IMR-90 (cell line): ENCODE results near the gene PRPH2.

Experiments used
- POLR2A ChIP-seq: IDR thresholded peaks from 2 replicates; pipeline ENCODE4 v1.6.1; 2012; ENCODE audit warnings: mild to moderate bottlenecking, low read depth, low read length
- TF ChIP-seq, protein P1 (sequence below): conservative IDR thresholded peaks from 2 replicates; pipeline ENCODE4 v1.5.1; 2012; ENCODE audit warnings: mild to moderate bottlenecking, low read depth, low read length, improper control_type of control experiment

DNA sequence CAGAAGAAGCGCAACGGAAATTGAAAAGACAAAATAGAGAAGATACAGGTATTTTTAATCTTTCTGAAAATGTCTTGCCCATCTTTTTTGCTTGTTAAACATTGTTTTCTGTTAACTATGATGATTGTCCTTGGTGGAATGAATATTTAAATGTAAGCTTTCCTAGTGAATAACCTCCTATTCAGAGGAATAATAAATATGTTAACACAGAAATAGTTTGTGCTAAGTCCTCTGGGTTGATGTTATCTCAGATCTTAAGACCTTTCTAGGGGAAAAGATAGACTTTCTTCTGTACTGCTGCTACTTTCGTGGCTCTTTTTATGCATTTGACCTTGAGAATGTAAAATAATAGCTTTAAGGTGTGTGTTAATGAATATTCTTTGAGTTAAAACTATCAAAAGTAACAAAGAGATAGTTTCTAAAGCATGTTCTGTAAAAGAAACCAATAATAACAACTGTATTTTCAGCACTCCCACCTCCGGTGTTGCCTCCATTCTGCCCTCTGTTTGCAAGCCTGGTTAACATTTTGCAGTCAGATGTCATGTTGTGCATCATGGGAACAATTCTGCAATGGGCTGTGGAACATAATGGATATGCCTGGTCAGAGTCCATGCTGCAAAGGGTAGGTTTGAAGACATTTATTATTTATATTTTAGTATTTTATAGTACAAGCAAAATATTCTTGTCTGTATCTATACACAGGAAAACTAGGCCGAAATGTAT lies 70.2 kb downstream of the PRPH2 start:
- TF ChIP-seq, protein P1, sequence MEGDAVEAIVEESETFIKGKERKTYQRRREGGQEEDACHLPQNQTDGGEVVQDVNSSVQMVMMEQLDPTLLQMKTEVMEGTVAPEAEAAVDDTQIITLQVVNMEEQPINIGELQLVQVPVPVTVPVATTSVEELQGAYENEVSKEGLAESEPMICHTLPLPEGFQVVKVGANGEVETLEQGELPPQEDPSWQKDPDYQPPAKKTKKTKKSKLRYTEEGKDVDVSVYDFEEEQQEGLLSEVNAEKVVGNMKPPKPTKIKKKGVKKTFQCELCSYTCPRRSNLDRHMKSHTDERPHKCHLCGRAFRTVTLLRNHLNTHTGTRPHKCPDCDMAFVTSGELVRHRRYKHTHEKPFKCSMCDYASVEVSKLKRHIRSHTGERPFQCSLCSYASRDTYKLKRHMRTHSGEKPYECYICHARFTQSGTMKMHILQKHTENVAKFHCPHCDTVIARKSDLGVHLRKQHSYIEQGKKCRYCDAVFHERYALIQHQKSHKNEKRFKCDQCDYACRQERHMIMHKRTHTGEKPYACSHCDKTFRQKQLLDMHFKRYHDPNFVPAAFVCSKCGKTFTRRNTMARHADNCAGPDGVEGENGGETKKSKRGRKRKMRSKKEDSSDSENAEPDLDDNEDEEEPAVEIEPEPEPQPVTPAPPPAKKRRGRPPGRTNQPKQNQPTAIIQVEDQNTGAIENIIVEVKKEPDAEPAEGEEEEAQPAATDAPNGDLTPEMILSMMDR: no peak
- no peak for TF ChIP-seq POLR2A
